ENCODE measurements around the gene KIT. TPM values are rescaled to one million over a fixed set of nuclear protein-coding genes. Genes with fewer than 3 reads are reported as not detected.

The KIT gene
- total RNA-seq, 2 experiments from 2014 or later, result 0.29 to 0.79 TPM

- ChIA-PET CTCF (no interaction called here), POLR2A (no interaction called here)
- DNase-seq, result no peak
- H3K4me1 Mint-ChIP-seq, result no peaks in the 10 kb centered on the region
- no peaks in the 10 kb centered on the region for H3K27me3 Mint-ChIP-seq
- H3K4me3 Mint-ChIP-seq, result no peak overlapping the region
- H3K27ac Mint-ChIP-seq, result no peak overlapping the region
- no peaks in the 10 kb centered on the region for H3K9me3 Mint-ChIP-seq
- H3K36me3 Mint-ChIP-seq (ENCODE audit: low read depth), result no peaks in the 10 kb centered on the region
These were observed 66.1 kb downstream of the KIT start for GRCh38 chr4:54723820-54724219.

GRCh38 chr4:54726907-54727306 lies 69.2 kb downstream of the KIT start:
- Mint-ChIP-seq H3K4me1 (no peaks in the 10 kb centered on the region), H3K4me3 (no peak overlapping the region), H3K36me3 (ENCODE audit: low read depth) (no peaks in the 10 kb centered on the region), H3K9me3 (no peaks in the 10 kb centered on the region), H3K27ac (no peak overlapping the region), H3K27me3 (no peaks in the 10 kb centered on the region)
- POLR2A ChIA-PET, result no interaction called here
- no peak for DNase-seq
- CTCF ChIA-PET, result no interaction called here

DNA sequence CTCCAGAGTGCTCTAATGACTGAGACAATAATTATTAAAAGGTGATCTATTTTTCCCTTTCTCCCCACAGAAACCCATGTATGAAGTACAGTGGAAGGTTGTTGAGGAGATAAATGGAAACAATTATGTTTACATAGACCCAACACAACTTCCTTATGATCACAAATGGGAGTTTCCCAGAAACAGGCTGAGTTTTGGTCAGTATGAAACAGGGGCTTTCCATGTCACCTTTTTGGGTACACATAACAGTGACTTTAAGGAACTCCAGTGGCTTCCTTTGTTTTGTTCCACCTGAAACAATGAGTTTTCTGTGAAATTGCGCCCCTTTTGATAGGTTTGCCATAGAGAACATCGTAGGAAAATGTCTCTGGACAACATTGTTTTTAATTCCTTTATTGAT lies 69.6 kb downstream of the KIT start:
- Mint-ChIP-seq H3K4me3 (no peak overlapping the region), H3K36me3 (ENCODE audit: low read depth) (no peaks in the 10 kb centered on the region), H3K4me1 (no peaks in the 10 kb centered on the region), H3K27me3 (no peaks in the 10 kb centered on the region), H3K27ac (no peak overlapping the region), H3K9me3 (no peaks in the 10 kb centered on the region)
- DNase-seq, result no peak
- POLR2A ChIA-PET, result no interaction called here
- CTCF ChIA-PET, result no interaction called here

GRCh38 chr4:54728368-54728767 lies 70.6 kb downstream of the KIT start:
- Mint-ChIP-seq H3K27me3 (no peaks in the 10 kb centered on the region), H3K27ac (no peak overlapping the region), H3K9me3 (no peaks in the 10 kb centered on the region), H3K4me1 (no peaks in the 10 kb centered on the region), H3K36me3 (ENCODE audit: low read depth) (no peaks in the 10 kb centered on the region), H3K4me3 (no peak overlapping the region)
- no peak for DNase-seq
- ChIA-PET CTCF (no interaction called here), POLR2A (no interaction called here)

DNA sequence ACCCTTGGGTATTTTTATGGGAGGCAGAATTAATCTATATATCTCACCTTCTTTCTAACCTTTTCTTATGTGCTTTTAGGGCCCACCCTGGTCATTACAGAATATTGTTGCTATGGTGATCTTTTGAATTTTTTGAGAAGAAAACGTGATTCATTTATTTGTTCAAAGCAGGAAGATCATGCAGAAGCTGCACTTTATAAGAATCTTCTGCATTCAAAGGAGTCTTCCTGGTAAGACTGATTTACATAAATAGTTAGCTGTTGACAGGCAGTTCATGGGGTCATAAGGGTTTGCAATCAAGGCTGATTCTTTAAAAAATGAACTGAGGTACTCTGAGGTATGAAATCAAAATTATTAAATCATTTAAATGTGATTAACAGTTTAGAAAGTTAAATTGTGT lies 71.5 kb downstream of the KIT start:
- ChIA-PET CTCF (no interaction called here), POLR2A (no interaction called here)
- no peak for DNase-seq
- Mint-ChIP-seq H3K4me3 (no peak overlapping the region), H3K4me1 (no peaks in the 10 kb centered on the region), H3K9me3 (no peaks in the 10 kb centered on the region), H3K36me3 (ENCODE audit: low read depth) (no peaks in the 10 kb centered on the region), H3K27ac (no peak overlapping the region), H3K27me3 (no peaks in the 10 kb centered on the region)

DNA sequence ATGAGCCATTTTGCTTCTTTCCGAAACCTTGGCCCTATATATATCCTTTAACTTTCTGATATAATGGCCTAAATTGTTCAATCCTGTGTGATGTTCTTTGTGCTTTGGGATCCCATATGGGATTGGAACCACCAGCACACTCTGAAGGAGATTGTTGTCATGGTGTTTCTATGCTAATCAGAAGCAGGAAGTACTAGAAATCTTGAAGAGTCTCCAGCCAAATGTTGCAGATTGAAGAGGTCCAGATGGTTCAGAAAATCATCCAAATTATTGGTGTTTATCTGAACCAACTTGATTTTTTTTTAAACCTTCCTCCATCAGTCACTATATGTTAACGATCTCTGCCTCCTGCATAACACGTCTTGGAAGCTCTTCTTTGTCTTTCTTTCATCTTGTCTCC lies 72.8 kb downstream of the KIT start:
- Mint-ChIP-seq H3K27ac (no peak overlapping the region), H3K4me1 (no peaks in the 10 kb centered on the region), H3K27me3 (no peaks in the 10 kb centered on the region), H3K9me3 (no peaks in the 10 kb centered on the region), H3K4me3 (no peak overlapping the region), H3K36me3 (ENCODE audit: low read depth) (no peaks in the 10 kb centered on the region)
- DNase-seq, result no peak
- POLR2A ChIA-PET, result no interaction called here
- CTCF ChIA-PET, result no interaction called here

- H3K9me3 Mint-ChIP-seq, result no peaks in the 10 kb centered on the region
- no peak overlapping the region for H3K27ac Mint-ChIP-seq
- H3K4me3 Mint-ChIP-seq, result no peak overlapping the region
- H3K4me1 Mint-ChIP-seq, result no peaks in the 10 kb centered on the region
- ChIA-PET POLR2A (no interaction called here), CTCF (no interaction called here)
- no peaks in the 10 kb centered on the region for H3K27me3 Mint-ChIP-seq
- no peak for DNase-seq
- H3K36me3 Mint-ChIP-seq (ENCODE audit: low read depth), result no peaks in the 10 kb centered on the region
These were observed 73.8 kb downstream of the KIT start for GRCh38 chr4:54731552-54731951.

DNA sequence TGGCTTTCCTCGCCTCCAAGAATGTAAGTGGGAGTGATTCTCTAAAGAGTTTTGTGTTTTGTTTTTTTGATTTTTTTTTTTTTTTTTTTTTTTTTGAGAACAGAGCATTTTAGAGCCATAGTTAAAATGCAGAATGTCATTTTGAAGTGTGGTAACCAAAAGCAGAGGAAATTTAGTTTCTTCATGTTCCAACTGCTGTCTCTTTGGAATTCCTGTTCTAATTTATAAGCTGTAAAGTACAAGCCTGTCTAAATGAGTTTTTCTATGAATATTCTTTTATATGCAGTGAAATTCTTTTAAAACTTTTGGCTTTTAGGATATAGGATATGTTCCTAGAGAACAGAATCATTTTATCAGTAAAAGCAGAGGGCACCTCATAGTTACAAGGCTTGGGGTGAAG lies 74.2 kb downstream of the KIT start:
- H3K27ac Mint-ChIP-seq, result no peak overlapping the region
- H3K9me3 Mint-ChIP-seq, result no peaks in the 10 kb centered on the region
- H3K4me1 Mint-ChIP-seq, result no peaks in the 10 kb centered on the region
- no peaks in the 10 kb centered on the region for H3K27me3 Mint-ChIP-seq
- DNase-seq, result no peak
- H3K36me3 Mint-ChIP-seq (ENCODE audit: low read depth), result no peaks in the 10 kb centered on the region
- CTCF ChIA-PET, result no interaction called here
- H3K4me3 Mint-ChIP-seq, result no peak overlapping the region
- POLR2A ChIA-PET, result no interaction called here

DNA sequence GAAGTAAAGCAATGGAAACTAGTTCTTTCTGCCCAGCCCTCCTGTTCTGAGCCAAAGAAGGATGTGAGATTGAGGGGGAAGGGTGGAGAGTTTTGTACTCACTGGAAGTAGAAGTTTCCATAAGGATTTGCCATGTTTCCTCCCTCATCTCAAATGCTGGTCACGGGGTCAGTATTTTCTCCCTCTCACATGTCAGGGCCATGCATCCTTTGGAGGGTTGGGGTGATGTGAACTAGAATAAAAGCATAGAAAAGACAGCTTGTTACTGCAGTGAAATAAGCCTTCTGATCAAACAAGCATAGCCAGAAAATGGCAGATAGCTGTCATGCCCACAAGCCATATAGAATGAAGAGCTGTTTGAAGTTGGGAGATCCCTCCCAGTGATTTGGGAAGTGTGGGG lies 79.7 kb downstream of the KIT start:
- Mint-ChIP-seq H3K4me3 (no peak overlapping the region), H3K36me3 (ENCODE audit: low read depth) (no peaks in the 10 kb centered on the region), H3K4me1 (no peaks in the 10 kb centered on the region), H3K9me3 (no peaks in the 10 kb centered on the region), H3K27ac (no peak overlapping the region), H3K27me3 (peaks cover 3% of the 10 kb centered on the region)
- DNase-seq, result no peak
- ChIA-PET POLR2A (no interaction called here), CTCF (no interaction called here)

DNA sequence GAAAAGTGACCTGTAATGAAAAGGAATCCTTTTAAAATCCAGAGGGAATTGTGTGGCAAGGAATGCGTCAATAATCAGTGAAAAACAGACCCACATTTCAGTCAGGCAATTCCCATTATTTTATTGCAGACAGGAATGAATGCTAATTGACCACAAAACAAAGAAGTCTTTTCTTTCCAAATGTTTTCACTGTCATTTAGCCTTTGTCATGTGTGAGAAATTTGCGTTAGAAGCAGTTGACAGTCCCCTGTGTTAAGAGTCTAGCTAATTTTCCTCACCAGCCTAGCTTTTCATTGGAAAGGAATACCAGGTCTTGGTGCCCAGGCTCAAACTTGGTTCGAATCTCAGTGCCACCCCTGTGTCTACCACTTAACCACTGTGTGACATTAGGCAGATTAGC lies 83.4 kb downstream of the KIT start:
- no peak overlapping the region for H3K4me3 Mint-ChIP-seq
- DNase-seq, result no peak
- no peak overlapping the region for H3K27ac Mint-ChIP-seq
- ChIA-PET CTCF (no interaction called here), POLR2A (no interaction called here)
- no peaks in the 10 kb centered on the region for H3K9me3 Mint-ChIP-seq
- no peaks in the 10 kb centered on the region for H3K4me1 Mint-ChIP-seq
- H3K27me3 Mint-ChIP-seq, result peaks cover 3% of the 10 kb centered on the region
- H3K36me3 Mint-ChIP-seq (ENCODE audit: low read depth), result no peaks in the 10 kb centered on the region

DNA sequence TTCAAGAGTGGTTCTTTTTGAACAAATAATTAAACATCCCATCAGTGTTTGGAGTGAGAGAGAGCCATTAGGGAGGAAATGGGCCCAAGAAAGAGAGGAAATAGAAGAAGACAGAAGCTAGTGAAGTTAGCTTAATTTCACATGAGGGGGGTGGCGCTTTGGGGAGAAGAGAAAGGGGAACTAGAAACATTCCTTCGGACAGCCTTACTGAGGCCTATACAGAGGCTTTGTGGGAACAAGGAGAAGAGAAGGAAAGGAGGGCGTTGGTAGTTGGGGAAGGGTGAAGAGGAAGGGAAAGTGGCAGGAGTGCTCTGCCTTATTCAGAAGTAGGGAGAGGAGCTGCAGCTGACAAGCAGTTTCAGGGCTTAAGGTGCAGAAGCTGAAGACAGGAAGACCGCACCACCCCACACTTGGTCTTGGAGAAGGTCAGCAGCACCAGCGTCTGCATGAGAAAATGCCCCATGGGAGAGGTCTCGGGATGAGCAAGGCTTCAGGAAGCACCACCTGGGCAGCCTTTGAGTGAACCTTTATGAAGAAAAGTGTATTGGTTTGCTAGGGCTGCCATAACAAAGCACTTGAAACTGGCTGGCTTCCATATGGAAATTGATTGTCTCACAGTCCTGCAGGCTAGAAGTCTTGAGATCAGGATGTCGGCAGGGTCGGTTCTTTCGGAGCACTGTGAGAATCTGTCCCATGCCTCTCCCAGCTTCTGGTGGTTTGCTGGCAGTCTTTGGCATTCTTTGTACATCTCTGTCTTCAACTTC lies 85.1 kb downstream of the KIT start:
- no peak overlapping the region for H3K27ac Mint-ChIP-seq
- H3K9me3 Mint-ChIP-seq, result no peaks in the 10 kb centered on the region
- ChIA-PET CTCF (no interaction called here), POLR2A (no interaction called here)
- no peak overlapping the region for H3K4me3 Mint-ChIP-seq
- peaks cover 4% of the 10 kb centered on the region for H3K4me1 Mint-ChIP-seq
- no peaks in the 10 kb centered on the region for H3K36me3 Mint-ChIP-seq (ENCODE audit: low read depth)
- H3K27me3 Mint-ChIP-seq, result peaks cover 3% of the 10 kb centered on the region
- DNase-seq, result no peak

DNA sequence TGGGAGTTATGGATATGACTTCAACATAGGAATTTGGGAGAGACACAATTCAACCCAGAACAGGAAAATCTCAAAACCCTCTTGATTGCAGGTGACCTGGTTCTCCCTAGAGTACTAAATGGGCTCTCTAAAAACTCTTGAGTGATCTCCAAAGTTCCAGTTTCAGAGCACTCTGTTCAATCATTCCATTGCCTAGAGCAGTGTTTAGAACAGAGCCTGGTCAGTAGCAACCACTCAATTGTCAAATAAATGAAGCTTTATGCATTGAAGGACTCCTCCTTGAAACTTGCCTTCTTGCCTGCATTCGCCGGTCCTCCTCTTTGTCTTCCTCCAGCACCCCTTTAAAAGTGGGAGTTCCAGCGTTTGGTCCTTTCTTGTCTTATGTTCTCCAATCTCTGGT lies 85.8 kb downstream of the KIT start:
- Mint-ChIP-seq H3K4me3 (no peak overlapping the region), H3K9me3 (no peaks in the 10 kb centered on the region), H3K36me3 (ENCODE audit: low read depth) (no peaks in the 10 kb centered on the region), H3K27me3 (no peaks in the 10 kb centered on the region), H3K27ac (no peak overlapping the region), H3K4me1 (peaks cover 4% of the 10 kb centered on the region)
- ChIA-PET POLR2A (no interaction called here), CTCF (no interaction called here)
- no peak for DNase-seq

DNA sequence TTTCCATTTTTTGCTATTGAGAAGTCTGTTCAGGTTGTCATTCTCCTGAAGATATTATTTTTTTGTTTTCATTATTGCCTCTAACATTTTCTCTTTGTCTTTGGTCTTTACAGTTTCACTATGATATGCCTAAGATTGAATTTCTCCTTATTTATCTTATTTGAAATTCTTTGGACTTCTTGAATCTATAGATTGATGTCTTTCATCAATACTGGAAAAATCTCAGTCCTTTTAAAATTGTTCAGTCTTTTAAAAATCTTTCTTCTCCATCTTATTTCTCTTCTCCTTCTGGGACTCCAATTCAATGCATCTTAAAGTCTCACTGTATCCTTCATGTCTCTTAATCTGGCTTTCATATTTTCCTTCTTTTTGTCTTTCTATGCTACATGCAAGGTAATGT lies 86.7 kb downstream of the KIT start:
- Mint-ChIP-seq H3K27ac (no peak overlapping the region), H3K9me3 (no peaks in the 10 kb centered on the region), H3K36me3 (ENCODE audit: low read depth) (no peaks in the 10 kb centered on the region), H3K4me1 (peaks cover 4% of the 10 kb centered on the region), H3K27me3 (no peaks in the 10 kb centered on the region), H3K4me3 (no peak overlapping the region)
- ChIA-PET CTCF (no interaction called here), POLR2A (no interaction called here)
- DNase-seq, result no peak

DNA sequence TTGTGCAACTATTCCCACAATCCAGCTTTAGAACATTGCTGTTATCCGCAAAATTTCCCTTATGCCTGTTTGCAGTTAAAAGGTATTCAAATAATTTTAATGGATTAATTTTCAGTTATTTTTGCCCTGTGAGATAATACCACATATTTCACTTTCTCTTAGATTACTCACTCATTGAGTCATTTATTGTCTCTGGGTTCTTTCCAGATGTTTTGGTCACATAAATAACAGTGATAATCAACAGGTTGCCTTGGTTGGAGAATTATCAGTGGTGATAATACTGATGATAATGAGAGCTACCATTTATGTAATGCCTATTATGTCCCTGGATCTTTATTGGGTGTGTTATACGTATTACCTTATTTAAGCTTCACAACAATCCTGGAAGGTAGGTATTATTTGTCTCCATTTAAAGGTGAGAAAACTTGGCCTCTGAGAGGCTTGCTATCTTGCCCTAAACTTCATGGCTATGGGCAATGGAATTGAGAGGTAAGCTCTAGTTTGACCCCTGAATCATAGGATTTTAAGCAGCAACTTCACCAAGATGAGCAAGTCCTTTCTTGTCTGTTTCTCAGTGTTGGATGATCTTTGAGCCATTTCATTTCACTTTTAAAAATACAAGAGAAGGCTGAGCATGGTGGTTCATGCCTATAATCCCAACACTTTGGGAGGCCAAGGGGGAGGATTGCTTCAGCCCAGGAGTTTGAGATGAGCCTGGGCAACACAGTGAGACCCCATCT lies 87.4 kb downstream of the KIT start:
- H3K27ac Mint-ChIP-seq, result no peak overlapping the region
- no peak for DNase-seq
- no peak overlapping the region for H3K4me3 Mint-ChIP-seq
- H3K36me3 Mint-ChIP-seq (ENCODE audit: low read depth), result no peaks in the 10 kb centered on the region
- no peaks in the 10 kb centered on the region for H3K27me3 Mint-ChIP-seq
- H3K4me1 Mint-ChIP-seq, result peaks cover 4% of the 10 kb centered on the region
- no peaks in the 10 kb centered on the region for H3K9me3 Mint-ChIP-seq
- POLR2A ChIA-PET, result no interaction called here
- CTCF ChIA-PET, result no interaction called here
